ENCODE measurements around the gene ADGRL2. TPM values are rescaled to one million over a fixed set of nuclear protein-coding genes. Genes with fewer than 3 reads are reported as not detected.

The ADGRL2 gene
- polyA plus RNA-seq, 1 donor (not counting 4 experiments of a cell fraction or from before 2014, with no cell fraction given): 6.6 TPM

DNA sequence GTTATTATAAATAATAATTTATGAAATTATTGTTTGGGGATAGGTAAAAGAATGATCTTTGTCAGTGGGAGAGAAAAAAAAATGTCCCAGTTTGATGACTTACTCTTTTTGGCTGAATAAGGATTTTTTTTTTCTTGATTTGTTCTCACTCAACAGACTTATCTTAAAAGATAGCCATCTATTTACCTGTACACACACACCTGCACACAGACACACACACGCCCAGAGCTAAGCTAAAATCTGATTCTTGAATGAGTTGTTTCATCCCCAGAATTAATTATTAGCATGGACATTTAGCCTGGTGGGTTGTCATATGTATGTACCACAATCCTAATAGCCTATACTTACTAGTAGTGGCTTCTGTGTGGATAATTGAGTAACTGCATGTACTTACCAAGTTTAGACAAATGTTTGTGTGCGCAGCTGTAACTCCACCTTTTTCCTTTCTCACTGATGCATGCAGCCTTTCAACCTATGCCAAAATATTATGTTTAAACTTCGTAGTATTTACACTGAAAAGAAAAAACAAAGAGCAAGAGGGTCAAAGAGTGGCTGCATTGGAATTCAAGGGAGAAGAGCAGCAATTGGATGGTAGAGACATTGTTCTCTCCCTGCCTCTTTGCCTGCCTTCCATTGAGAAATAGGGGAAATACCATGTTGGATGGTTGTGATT lies 174.3 kb downstream of the ADGRL2 start:
- H3K9me3 ChIP-seq (ENCODE audit: control insufficient read depth, low read depth, low read length): no peaks in the 10 kb centered on the region
- H3K27ac ChIP-seq (ENCODE audit: control insufficient read depth, insufficient read depth, low read length): no peak overlapping the region
- no peak for TF ChIP-seq EZH2 (IDR thresholded peaks at IDR 0.05; ENCODE audit: low read length)
- TF ChIP-seq, protein P1, sequence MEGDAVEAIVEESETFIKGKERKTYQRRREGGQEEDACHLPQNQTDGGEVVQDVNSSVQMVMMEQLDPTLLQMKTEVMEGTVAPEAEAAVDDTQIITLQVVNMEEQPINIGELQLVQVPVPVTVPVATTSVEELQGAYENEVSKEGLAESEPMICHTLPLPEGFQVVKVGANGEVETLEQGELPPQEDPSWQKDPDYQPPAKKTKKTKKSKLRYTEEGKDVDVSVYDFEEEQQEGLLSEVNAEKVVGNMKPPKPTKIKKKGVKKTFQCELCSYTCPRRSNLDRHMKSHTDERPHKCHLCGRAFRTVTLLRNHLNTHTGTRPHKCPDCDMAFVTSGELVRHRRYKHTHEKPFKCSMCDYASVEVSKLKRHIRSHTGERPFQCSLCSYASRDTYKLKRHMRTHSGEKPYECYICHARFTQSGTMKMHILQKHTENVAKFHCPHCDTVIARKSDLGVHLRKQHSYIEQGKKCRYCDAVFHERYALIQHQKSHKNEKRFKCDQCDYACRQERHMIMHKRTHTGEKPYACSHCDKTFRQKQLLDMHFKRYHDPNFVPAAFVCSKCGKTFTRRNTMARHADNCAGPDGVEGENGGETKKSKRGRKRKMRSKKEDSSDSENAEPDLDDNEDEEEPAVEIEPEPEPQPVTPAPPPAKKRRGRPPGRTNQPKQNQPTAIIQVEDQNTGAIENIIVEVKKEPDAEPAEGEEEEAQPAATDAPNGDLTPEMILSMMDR (optimal IDR thresholded peaks at IDR 0.05 in 1 of 3, IDR thresholded peaks at IDR 0.05 in 1 of 3, conservative IDR thresholded peaks at IDR 0.05 in 1 of 3; ENCODE audit: extremely low read depth in 1 of 3, insufficient read depth in 2 of 3, low read length in 3 of 3): no peak
- H3K4me1 ChIP-seq (ENCODE audit: control insufficient read depth, extremely low read depth, insufficient read depth, low read length): no peaks in the 10 kb centered on the region
- no peak overlapping the region for H3K4me2 ChIP-seq (ENCODE audit: control insufficient read depth, extremely low read depth, insufficient read depth, low read depth, low read length)
- H3K79me2 ChIP-seq (ENCODE audit: control insufficient read depth, insufficient read depth, low read length): no peaks in the 10 kb centered on the region
- H3K9ac ChIP-seq (ENCODE audit: control insufficient read depth, extremely low read depth, insufficient read depth, low read length): no peak overlapping the region
- FAIRE-seq: no peak
- dilution Hi-C loops (cut with MboI; ENCODE audit: extremely low pct_ligation_motif_present, low sequenced_read_pairs): no loop called here
- DNase-seq (ENCODE audit: low read depth, low spot score): no peak
- H3K36me3 ChIP-seq (ENCODE audit: control insufficient read depth in 2 of 2, extremely low read depth in 1 of 2, insufficient read depth in 2 of 2, low read length in 2 of 2): no peaks in the 10 kb centered on the region
- no peak overlapping the region for H3K4me3 ChIP-seq (ENCODE audit: control insufficient read depth in 2 of 3, extremely low read depth in 1 of 3, insufficient read depth in 2 of 3, low read depth in 1 of 3, low read length in 3 of 3)
- H3K27me3 ChIP-seq (ENCODE audit: control insufficient read depth, extremely low read depth, insufficient read depth, low read length): no peaks in the 10 kb centered on the region
- no peaks in the 10 kb centered on the region for H4K20me1 ChIP-seq (ENCODE audit: control insufficient read depth, extremely low read depth, insufficient read depth, low read length)
- H2AFZ ChIP-seq (ENCODE audit: control insufficient read depth, low read length): no peak overlapping the region
- no peaks in the 10 kb centered on the region for H3K9me1 ChIP-seq (ENCODE audit: control insufficient read depth, extremely low read depth, insufficient read depth, low read length)

DNA sequence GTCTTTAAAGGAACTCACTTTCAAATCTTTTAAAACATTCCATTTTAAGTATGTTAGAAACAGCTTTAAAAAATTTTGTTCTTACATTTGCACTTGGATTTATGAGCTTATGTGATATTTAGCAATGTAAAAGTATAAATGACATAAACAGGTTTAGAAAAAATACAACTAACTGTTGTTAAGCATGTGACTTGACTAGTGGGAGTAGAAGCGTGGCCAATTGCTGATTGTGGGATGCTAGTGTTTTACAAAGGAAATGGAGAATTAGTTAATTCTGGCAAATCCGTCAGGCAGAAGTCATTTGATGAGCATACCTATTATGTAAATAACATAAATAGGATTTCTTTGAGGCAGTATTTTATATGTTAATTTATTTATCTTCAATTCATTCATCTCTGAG lies 175.8 kb downstream of the ADGRL2 start:
- no peaks in the 10 kb centered on the region for H3K4me1 ChIP-seq (ENCODE audit: control insufficient read depth, extremely low read depth, insufficient read depth, low read length)
- no peak overlapping the region for H2AFZ ChIP-seq (ENCODE audit: control insufficient read depth, low read length)
- FAIRE-seq (no peak), DNase-seq (ENCODE audit: low read depth, low spot score) (no peak)
- H3K4me3 ChIP-seq (ENCODE audit: control insufficient read depth in 2 of 3, extremely low read depth in 1 of 3, insufficient read depth in 2 of 3, low read depth in 1 of 3, low read length in 3 of 3): no peak overlapping the region
- H3K9me1 ChIP-seq (ENCODE audit: control insufficient read depth, extremely low read depth, insufficient read depth, low read length): no peaks in the 10 kb centered on the region
- no peaks in the 10 kb centered on the region for H3K9me3 ChIP-seq (ENCODE audit: control insufficient read depth, low read depth, low read length)
- H3K79me2 ChIP-seq (ENCODE audit: control insufficient read depth, insufficient read depth, low read length): no peaks in the 10 kb centered on the region
- H3K27ac ChIP-seq (ENCODE audit: control insufficient read depth, insufficient read depth, low read length): no peak overlapping the region
- H4K20me1 ChIP-seq (ENCODE audit: control insufficient read depth, extremely low read depth, insufficient read depth, low read length): no peaks in the 10 kb centered on the region
- dilution Hi-C loops (cut with MboI; ENCODE audit: extremely low pct_ligation_motif_present, low sequenced_read_pairs): no loop called here
- TF ChIP-seq EZH2 (IDR thresholded peaks at IDR 0.05; ENCODE audit: low read length): no peak
- TF ChIP-seq, protein P1 (optimal IDR thresholded peaks at IDR 0.05 in 1 of 3, IDR thresholded peaks at IDR 0.05 in 1 of 3, conservative IDR thresholded peaks at IDR 0.05 in 1 of 3; ENCODE audit: extremely low read depth in 1 of 3, insufficient read depth in 2 of 3, low read length in 3 of 3): no peak
- no peaks in the 10 kb centered on the region for H3K27me3 ChIP-seq (ENCODE audit: control insufficient read depth, extremely low read depth, insufficient read depth, low read length)
- H3K36me3 ChIP-seq (ENCODE audit: control insufficient read depth in 2 of 2, extremely low read depth in 1 of 2, insufficient read depth in 2 of 2, low read length in 2 of 2): no peaks in the 10 kb centered on the region
- no peak overlapping the region for H3K4me2 ChIP-seq (ENCODE audit: control insufficient read depth, extremely low read depth, insufficient read depth, low read depth, low read length)
- no peak overlapping the region for H3K9ac ChIP-seq (ENCODE audit: control insufficient read depth, extremely low read depth, insufficient read depth, low read length)

Data from keratinocyte (primary cell).